OCI-LY3 (cell line): ENCODE data around the gene NECAB2.

Experiments used
- EZH2phosphoT487 ChIP-seq: fragments of 200-600 bp; shearing (Covaris generic); IDR thresholded peaks from 2 replicates; pipeline ENCODE4 v1.6.1; 2018; ENCODE audit warnings: antibody characterized with exemption, mixed run types, low read depth
- TF ChIP-seq, protein P1 (sequence below): fragments of 200-600, 300-600 bp; sonication (generic); IDR thresholded peaks from 2 replicates; pipeline ENCODE4 v1.5.1; 2014; ENCODE audit warnings: antibody characterized with exemption, low read length, low read depth

DNA sequence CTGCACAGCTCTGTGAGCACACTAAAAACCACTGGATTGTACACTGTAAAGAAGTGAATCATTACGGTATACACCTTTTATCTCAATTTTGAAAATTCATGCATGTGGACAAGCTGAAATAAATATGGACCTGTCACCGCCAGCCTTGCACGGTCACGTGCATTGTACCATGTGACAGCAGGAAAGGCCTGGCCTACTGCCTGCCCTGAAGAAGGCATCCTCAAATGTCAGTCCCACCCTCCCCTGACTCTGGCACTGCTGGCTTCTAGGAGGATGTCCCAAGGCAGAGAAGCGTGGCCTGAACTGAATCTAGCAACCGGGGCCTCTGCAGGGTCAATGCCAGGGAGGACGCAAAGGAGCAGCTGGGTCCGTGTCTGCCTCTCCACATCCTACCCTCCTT, 39.9 kb downstream of the NECAB2 start:
- TF ChIP-seq EZH2phosphoT487, result no peak
- TF ChIP-seq, protein P1, sequence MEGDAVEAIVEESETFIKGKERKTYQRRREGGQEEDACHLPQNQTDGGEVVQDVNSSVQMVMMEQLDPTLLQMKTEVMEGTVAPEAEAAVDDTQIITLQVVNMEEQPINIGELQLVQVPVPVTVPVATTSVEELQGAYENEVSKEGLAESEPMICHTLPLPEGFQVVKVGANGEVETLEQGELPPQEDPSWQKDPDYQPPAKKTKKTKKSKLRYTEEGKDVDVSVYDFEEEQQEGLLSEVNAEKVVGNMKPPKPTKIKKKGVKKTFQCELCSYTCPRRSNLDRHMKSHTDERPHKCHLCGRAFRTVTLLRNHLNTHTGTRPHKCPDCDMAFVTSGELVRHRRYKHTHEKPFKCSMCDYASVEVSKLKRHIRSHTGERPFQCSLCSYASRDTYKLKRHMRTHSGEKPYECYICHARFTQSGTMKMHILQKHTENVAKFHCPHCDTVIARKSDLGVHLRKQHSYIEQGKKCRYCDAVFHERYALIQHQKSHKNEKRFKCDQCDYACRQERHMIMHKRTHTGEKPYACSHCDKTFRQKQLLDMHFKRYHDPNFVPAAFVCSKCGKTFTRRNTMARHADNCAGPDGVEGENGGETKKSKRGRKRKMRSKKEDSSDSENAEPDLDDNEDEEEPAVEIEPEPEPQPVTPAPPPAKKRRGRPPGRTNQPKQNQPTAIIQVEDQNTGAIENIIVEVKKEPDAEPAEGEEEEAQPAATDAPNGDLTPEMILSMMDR, result no peak
